ENCODE data around the gene GSK3A.

GRCh38 chr19:42269478-42270345 is 27.3 kb upstream of the GSK3A start:
- TF ChIP-seq, protein P1, sequence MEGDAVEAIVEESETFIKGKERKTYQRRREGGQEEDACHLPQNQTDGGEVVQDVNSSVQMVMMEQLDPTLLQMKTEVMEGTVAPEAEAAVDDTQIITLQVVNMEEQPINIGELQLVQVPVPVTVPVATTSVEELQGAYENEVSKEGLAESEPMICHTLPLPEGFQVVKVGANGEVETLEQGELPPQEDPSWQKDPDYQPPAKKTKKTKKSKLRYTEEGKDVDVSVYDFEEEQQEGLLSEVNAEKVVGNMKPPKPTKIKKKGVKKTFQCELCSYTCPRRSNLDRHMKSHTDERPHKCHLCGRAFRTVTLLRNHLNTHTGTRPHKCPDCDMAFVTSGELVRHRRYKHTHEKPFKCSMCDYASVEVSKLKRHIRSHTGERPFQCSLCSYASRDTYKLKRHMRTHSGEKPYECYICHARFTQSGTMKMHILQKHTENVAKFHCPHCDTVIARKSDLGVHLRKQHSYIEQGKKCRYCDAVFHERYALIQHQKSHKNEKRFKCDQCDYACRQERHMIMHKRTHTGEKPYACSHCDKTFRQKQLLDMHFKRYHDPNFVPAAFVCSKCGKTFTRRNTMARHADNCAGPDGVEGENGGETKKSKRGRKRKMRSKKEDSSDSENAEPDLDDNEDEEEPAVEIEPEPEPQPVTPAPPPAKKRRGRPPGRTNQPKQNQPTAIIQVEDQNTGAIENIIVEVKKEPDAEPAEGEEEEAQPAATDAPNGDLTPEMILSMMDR (IDR thresholded peaks at IDR 0.05 in 8 of 11, conservative IDR thresholded peaks at IDR 0.05 in 3 of 11) = no peak
- TF ChIP-seq POLR2A (IDR thresholded peaks at IDR 0.05) (no peak), POLR2AphosphoS5 (IDR thresholded peaks at IDR 0.05) (no peak)
